Activated B cell treated with CpG ODN at 0.5 μM for 24 hours (primary cell): ENCODE results near the gene G6PD. TPM values are rescaled to one million over a fixed set of nuclear protein-coding genes. Genes with fewer than 3 reads are reported as not detected.

Source experiments
- ATAC-seq: fragments of 200-7000 bp; cut with Tn5 transposase; one replicate; pipeline ENCODE4 v1.10.0; 2021; ENCODE audit warnings: low read depth, mild to moderate bottlenecking, moderate library complexity
- CTCF ChIA-PET: fragments of 350-600 bp; sonication (Branson Sonifier 250); formaldehyde crosslinking; loops from one replicate; lab custom pipeline; 2021; ENCODE audit warnings: antibody characterized with exemption; lab: Charles Lee
- POLR2A ChIA-PET: fragments of 350-600 bp; sonication (Branson Sonifier 250); formaldehyde crosslinking; loops from one replicate; lab custom pipeline; 2021; ENCODE audit warnings: antibody characterized with exemption; lab: Charles Lee
- DNase-seq: peaks from one replicate; pipeline ENCODE4 v3.0.0; 2022
- H3K27ac Mint-ChIP-seq: one replicate; pipeline ENCODE4 v1.8.0; 2020; ENCODE audit warnings: mixed read lengths
- H3K27me3 Mint-ChIP-seq: one replicate; pipeline ENCODE4 v1.8.0; 2021; ENCODE audit warnings: mixed read lengths
- H3K36me3 Mint-ChIP-seq: one replicate; pipeline ENCODE4 v1.8.0; 2021; ENCODE audit warnings: low read depth, mixed read lengths
- H3K4me1 Mint-ChIP-seq: one replicate; pipeline ENCODE4 v1.8.0; 2021; ENCODE audit warnings: mixed read lengths
- H3K4me3 Mint-ChIP-seq: one replicate; pipeline ENCODE4 v1.8.0; 2020; ENCODE audit warnings: mild to moderate bottlenecking, mixed read lengths
- H3K9me3 Mint-ChIP-seq: one replicate; pipeline ENCODE4 v1.8.0; 2020; ENCODE audit warnings: mixed read lengths
- intact Hi-C: fragments of 100-400 bp; cut with micrococcal nuclease; formaldehyde crosslinking; loops from one replicate; pipeline ENCODE4 v1.15.1; 2024
- total RNA-seq: library from RNA; stranded (reverse); gene quantifications from 2 replicates; pipeline ENCODE4 v1.2.3, GENCODE V29; 2022
- TF ChIP-seq, protein P1 (sequence below): fragments of 200-600 bp; IDR thresholded peaks from one replicate; pipeline ENCODE4 v1.8.0; 2022; ENCODE audit warnings: antibody characterized with exemption, mild to moderate bottlenecking

Gene G6PD
- total RNA-seq, 1 donor from 2014 or later = 84.6 TPM

DNA sequence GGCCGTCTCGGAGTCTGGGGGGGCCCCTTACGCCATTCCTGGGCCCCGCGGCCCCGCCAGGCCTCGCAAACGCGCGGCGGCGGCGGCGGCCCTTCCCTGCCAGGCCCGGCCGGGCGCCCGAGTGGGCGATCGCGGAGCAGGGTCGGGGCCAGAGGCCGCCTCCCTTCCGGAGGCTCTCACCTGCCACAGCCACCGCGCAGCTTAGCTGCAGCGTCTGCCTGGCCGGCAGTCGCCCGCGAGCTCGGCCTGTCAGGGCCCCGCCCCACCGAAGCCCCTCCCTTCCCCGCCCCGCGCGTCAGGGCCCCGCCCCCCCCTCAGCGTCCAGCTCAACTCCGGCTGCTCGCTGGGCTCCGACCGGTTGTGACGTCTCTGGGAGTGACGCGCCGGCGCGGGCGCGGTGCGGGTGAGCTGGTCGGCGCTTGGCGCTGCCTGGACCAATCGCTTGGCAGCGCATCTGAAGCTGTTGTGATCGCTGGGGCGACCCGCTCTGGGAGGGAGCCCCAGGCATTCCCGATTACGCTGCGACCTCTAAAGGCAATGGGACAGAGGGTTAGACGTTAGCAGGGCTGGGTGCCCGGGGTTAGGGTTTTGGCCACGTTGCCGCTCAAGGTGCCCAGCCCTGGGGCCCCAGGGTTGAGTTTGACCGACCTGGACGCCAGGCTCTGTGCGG, 56.1 kb downstream of the G6PD start, which contains the start of gene SLC10A3:
SLC10A3 (minus strand) TSS at position 216 of the 670 bp plus-strand sequence. CDS start 1,689 bp downstream, outside the sequence.
- H3K4me1 Mint-ChIP-seq = peaks cover 10% of the 10 kb centered on the region
- peaks cover 4% of the 10 kb centered on the region for H3K36me3 Mint-ChIP-seq
- ChIA-PET POLR2A (interaction anchor here (0.5 to 3.1 kb wide), 21 partner anchors 9 to 519 kb away, joined by 3 to 34 read pairs (median 5); partner anchors contain the start of genes ATP6AP1, DNASE1L1, EMD and FAM3A), CTCF (interaction anchor here (0.8 to 1.0 kb wide), 2 partner anchors 26 to 117 kb away, joined by 3 read pairs; no protein-coding TSS in a partner anchor)
- TF ChIP-seq, protein P1, sequence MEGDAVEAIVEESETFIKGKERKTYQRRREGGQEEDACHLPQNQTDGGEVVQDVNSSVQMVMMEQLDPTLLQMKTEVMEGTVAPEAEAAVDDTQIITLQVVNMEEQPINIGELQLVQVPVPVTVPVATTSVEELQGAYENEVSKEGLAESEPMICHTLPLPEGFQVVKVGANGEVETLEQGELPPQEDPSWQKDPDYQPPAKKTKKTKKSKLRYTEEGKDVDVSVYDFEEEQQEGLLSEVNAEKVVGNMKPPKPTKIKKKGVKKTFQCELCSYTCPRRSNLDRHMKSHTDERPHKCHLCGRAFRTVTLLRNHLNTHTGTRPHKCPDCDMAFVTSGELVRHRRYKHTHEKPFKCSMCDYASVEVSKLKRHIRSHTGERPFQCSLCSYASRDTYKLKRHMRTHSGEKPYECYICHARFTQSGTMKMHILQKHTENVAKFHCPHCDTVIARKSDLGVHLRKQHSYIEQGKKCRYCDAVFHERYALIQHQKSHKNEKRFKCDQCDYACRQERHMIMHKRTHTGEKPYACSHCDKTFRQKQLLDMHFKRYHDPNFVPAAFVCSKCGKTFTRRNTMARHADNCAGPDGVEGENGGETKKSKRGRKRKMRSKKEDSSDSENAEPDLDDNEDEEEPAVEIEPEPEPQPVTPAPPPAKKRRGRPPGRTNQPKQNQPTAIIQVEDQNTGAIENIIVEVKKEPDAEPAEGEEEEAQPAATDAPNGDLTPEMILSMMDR = no peak
- intact Hi-C loops = loop anchor here (1.0 to 5.0 kb wide), 4 partner anchors 11 to 93 kb away; partner anchors contain the start of genes FAM3A, LAGE3, PLXNA3 and RPL10
- peak; percentile 82 for ATAC-seq
- no peaks in the 10 kb centered on the region for H3K27me3 Mint-ChIP-seq
- peak; percentile 77 for DNase-seq
- no peaks in the 10 kb centered on the region for H3K9me3 Mint-ChIP-seq
- H3K4me3 Mint-ChIP-seq = peak within 1 kb of the TSS; percentile 88
- peak within 1 kb of the TSS; percentile 93 for H3K27ac Mint-ChIP-seq

DNA sequence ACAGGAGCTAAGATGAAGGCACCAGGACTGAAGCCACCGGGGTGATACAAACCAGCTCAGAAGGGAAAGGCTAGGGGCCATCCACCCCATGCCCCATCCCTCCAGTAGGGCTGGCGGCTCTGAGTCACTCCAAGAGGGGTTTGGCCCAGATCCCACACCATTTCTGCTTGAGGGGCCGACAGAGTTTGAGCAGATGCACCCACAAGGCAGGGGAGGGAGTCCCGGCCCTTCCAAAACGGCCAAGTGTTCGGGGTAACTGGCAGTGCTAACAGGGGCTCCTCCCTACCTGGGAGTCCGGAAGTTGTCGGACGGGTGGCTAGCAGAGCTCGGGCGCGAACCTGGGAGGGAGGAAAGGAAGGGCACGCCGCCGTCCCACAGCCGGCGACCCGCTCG, 56.6 kb downstream of the G6PD start:
- intact Hi-C loops = loop anchor here (1.0 to 5.0 kb wide), 4 partner anchors 11 to 93 kb away; partner anchors contain the start of genes FAM3A, LAGE3, PLXNA3 and RPL10
- Mint-ChIP-seq H3K9me3 (no peaks in the 10 kb centered on the region), H3K27ac (peak overlapping the region; percentile 85), H3K36me3 (peaks cover 4% of the 10 kb centered on the region), H3K27me3 (no peaks in the 10 kb centered on the region), H3K4me3 (peak overlapping the region; percentile 86), H3K4me1 (peaks cover 10% of the 10 kb centered on the region)
- TF ChIP-seq, protein P1 = no peak
- peak; percentile 5 for ATAC-seq
- POLR2A ChIA-PET = interaction anchor here (0.5 to 3.1 kb wide), 19 partner anchors 10 to 519 kb away, joined by 3 to 34 read pairs (median 6); partner anchors contain the start of genes ATP6AP1, DNASE1L1, EMD and FAM3A
- CTCF ChIA-PET = interaction anchor here (0.8 to 1.0 kb wide), 2 partner anchors 27 to 117 kb away, joined by 3 read pairs; no protein-coding TSS in a partner anchor
- no peak for DNase-seq

DNA sequence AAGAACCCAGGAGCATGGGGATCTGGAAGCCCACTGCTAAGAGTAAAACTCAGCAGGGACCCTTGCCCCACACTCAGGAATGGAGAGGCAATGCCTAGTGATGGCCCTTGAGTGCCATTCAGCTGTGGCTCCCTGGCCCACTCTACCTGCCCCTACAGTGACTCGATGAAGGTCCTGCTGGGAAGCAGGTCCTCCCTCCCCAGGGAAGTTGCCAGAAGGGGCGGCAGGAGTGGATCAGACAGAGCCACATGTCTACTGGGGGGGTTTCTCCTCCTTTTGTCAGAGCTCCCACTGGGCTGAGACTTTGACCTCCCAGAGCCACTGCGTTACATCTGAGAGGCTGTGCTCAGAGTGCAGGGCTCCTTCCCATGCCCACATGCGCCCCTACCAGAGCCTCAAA, 57.5 kb downstream of the G6PD start:
- DNase-seq (no peak), ATAC-seq (no peak)
- ChIA-PET POLR2A (interaction anchor here (1.0 to 3.1 kb wide), 11 partner anchors 9 to 508 kb away, joined by 3 to 34 read pairs (median 12); partner anchors contain the start of genes DNASE1L1, EMD, FAM3A and LAGE3), CTCF (no interaction called here)
- peak overlapping the region; percentile 85 for H3K27ac Mint-ChIP-seq
- peaks cover 4% of the 10 kb centered on the region for H3K36me3 Mint-ChIP-seq
- TF ChIP-seq, protein P1 = no peak
- no peaks in the 10 kb centered on the region for H3K9me3 Mint-ChIP-seq
- H3K4me1 Mint-ChIP-seq = peaks cover 10% of the 10 kb centered on the region
- no peaks in the 10 kb centered on the region for H3K27me3 Mint-ChIP-seq
- intact Hi-C loops = no loop called here
- H3K4me3 Mint-ChIP-seq = peak overlapping the region; percentile 86

DNA sequence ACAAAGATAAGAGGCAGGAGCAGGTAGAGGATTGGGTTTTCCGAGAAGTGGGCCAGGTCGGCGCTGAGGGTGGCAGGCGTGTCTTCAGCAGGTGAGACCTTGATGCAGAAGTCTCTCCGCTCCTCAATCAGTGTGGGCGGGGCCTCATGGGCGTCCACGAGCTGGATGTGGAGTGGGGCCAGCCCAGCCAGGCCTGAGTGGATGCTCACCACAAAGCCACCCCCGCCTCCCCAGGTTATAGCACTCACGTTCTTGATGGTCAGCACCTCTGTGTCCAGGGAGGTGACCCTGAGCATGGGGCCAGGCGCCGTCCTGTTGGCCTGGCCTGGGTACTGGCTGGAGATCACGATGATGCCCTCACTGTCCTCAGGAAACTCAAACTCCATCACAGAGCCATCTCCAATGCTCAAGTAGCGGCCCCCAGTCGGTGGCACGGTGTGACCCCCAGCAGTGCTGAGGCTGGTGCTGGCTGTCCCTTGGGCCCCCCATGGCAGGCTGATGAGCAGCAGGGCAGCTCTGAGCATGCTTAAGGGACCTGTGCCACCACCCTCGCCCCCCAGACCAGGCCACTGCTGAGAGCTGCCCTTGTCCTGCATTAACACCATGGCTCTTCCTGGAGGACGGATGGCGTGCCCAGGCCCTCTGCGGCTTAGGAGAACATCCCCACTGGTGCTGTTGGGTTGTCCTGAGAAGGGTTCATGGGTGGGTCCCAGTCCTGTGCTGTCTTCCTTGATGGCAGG, 58.1 kb downstream of the G6PD start:
- no peak overlapping the region for H3K27ac Mint-ChIP-seq
- TF ChIP-seq, protein P1 = no peak
- ChIA-PET CTCF (no interaction called here), POLR2A (interaction anchor here (1.0 to 2.4 kb wide), 4 partner anchors 9 to 78 kb away, joined by 3 to 18 read pairs (median 8); partner anchors contain the start of genes DNASE1L1, LAGE3, PLXNA3 and TAFAZZIN)
- intact Hi-C loops = no loop called here
- peaks cover 12% of the 10 kb centered on the region for H3K4me1 Mint-ChIP-seq
- H3K27me3 Mint-ChIP-seq = no peaks in the 10 kb centered on the region
- DNase-seq (no peak), ATAC-seq (no peak)
- peaks cover 7% of the 10 kb centered on the region for H3K36me3 Mint-ChIP-seq
- no peaks in the 10 kb centered on the region for H3K9me3 Mint-ChIP-seq
- H3K4me3 Mint-ChIP-seq = no peak overlapping the region
